ENCODE results near the gene MALAT1. TPM values are rescaled to one million over a fixed set of nuclear protein-coding genes. Genes with fewer than 3 reads are reported as not detected.

The MALAT1 gene
- total RNA-seq, 6 donors from 2014 or later, result 9,697 to 52,390 (median 19,698) TPM

GRCh38 chr11:65502555-65503367 lies 3.9 kb downstream of the MALAT1 start:
- peak overlapping the region; percentile 98 to 99 (median 98) for H3K27ac ChIP-seq
- WGBS, 2 donors, result 0% methylated on average over 6 of the region's 6 CpGs
- no peak for DNase-seq
- peaks cover 37 to 69% (median 39%) of the 10 kb centered on the region in 4 donors for H3K36me3 ChIP-seq
- H3K4me3 ChIP-seq, result peak overlapping the region; percentile 65 to 75 (median 70)
- H3K4me1 ChIP-seq, result peaks cover 14 to 38% (median 31%) of the 10 kb centered on the region in 4 donors
- H3K9me3 ChIP-seq, result no peaks in the 10 kb centered on the region
- ATAC-seq (ENCODE audit: low FRiP score in 2 of 2), result no peak
- no peaks in the 10 kb centered on the region for H3K27me3 ChIP-seq
- TF ChIP-seq POLR2AphosphoS5 (IDR thresholded peaks at IDR 0.05) (peak; percentile 51 to 93), EP300 (IDR thresholded peaks at IDR 0.05) (no peak), POLR2A (IDR thresholded peaks at IDR 0.05) (peak in 3 of 4 donors; percentile 12 to 81 (median 62)), CTCF (IDR thresholded peaks at IDR 0.05) (no peak)

GRCh38 chr11:65503368-65503948 lies 4.6 kb downstream of the MALAT1 start:
- peaks cover 14 to 40% (median 32%) of the 10 kb centered on the region in 4 donors for H3K4me1 ChIP-seq
- ATAC-seq (ENCODE audit: low FRiP score in 2 of 2) (no peak), DNase-seq (no peak)
- H3K27ac ChIP-seq, result peak overlapping the region; percentile 98 to 99 (median 98)
- H3K4me3 ChIP-seq, result peak overlapping the region; percentile 65 to 75 (median 70)
- peaks cover 37 to 69% (median 39%) of the 10 kb centered on the region in 4 donors for H3K36me3 ChIP-seq
- 0 to 1% methylated on average over 3 of the region's 3 CpGs for whole genome bisulfite sequencing, 2 donors
- no peaks in the 10 kb centered on the region for H3K9me3 ChIP-seq
- no peaks in the 10 kb centered on the region for H3K27me3 ChIP-seq
- TF ChIP-seq POLR2A (IDR thresholded peaks at IDR 0.05) (peak in 1 of 4 donors; percentile 1), CTCF (IDR thresholded peaks at IDR 0.05) (no peak), EP300 (IDR thresholded peaks at IDR 0.05) (peak in 1 of 4 donors; percentile 4), POLR2AphosphoS5 (IDR thresholded peaks at IDR 0.05) (no peak)

- Histone ChIP-seq H3K36me3 (peaks cover 37 to 69% (median 39%) of the 10 kb centered on the region in 4 donors), H3K9me3 (no peaks in the 10 kb centered on the region), H3K4me1 (peaks cover 14 to 47% (median 34%) of the 10 kb centered on the region in 4 donors), H3K4me3 (peak overlapping the region; percentile 65 to 75 (median 70)), H3K27ac (peak overlapping the region; percentile 98 to 99 (median 98)), H3K27me3 (no peaks in the 10 kb centered on the region)
- DNase-seq (no peak), ATAC-seq (ENCODE audit: low FRiP score in 2 of 2) (no peak)
- TF ChIP-seq CTCF (IDR thresholded peaks at IDR 0.05), result no peak
- TF ChIP-seq POLR2AphosphoS5 (IDR thresholded peaks at IDR 0.05), result peak; percentile 13 to 69
- peak in 3 of 4 donors; percentile 36 to 53 (median 43) for TF ChIP-seq POLR2A (IDR thresholded peaks at IDR 0.05)
- no peak for TF ChIP-seq EP300 (IDR thresholded peaks at IDR 0.05)
- 0 to 1% methylated on average over 3 of the region's 3 CpGs for WGBS, 2 donors
Measured at GRCh38 chr11:65503949-65504673, 5.3 kb downstream of the MALAT1 start.

- Histone ChIP-seq H3K4me3 (peak overlapping the region; percentile 65 to 75 (median 70)), H3K27me3 (no peaks in the 10 kb centered on the region), H3K36me3 (peaks cover 37 to 69% (median 39%) of the 10 kb centered on the region in 4 donors), H3K4me1 (peaks cover 14 to 48% (median 34%) of the 10 kb centered on the region in 4 donors), H3K27ac (peak overlapping the region; percentile 98 to 99 (median 98)), H3K9me3 (no peaks in the 10 kb centered on the region)
- DNase-seq (no peak), ATAC-seq (ENCODE audit: low FRiP score in 2 of 2) (no peak)
- TF ChIP-seq CTCF (IDR thresholded peaks at IDR 0.05) (no peak), POLR2A (IDR thresholded peaks at IDR 0.05) (peak in 3 of 4 donors; percentile 7 to 47 (median 31))
- WGBS, 2 donors, result 7 to 11% methylated on average over 8 of the region's 8 CpGs
Measured at GRCh38 chr11:65504674-65505465, 6.0 kb downstream of the MALAT1 start.

All from upper lobe of left lung (tissue), 6 donors.